NCI-H2227 (cell line): ENCODE data around the gene ROBO4.

Experiments
- DNase-seq: peaks from one replicate; lab custom pipeline; 2025; ENCODE audit not compliant: unreplicated experiment; lab: John Stamatoyannopoulos, UW

The ROBO4 gene

GRCh38 chr11:124890683-124891372 lies 6.8 kb downstream of the ROBO4 start:
- no peak for DNase-seq

GRCh38 chr11:124890151-124890550 lies 7.5 kb downstream of the ROBO4 start:
- no peak for DNase-seq

DNA sequence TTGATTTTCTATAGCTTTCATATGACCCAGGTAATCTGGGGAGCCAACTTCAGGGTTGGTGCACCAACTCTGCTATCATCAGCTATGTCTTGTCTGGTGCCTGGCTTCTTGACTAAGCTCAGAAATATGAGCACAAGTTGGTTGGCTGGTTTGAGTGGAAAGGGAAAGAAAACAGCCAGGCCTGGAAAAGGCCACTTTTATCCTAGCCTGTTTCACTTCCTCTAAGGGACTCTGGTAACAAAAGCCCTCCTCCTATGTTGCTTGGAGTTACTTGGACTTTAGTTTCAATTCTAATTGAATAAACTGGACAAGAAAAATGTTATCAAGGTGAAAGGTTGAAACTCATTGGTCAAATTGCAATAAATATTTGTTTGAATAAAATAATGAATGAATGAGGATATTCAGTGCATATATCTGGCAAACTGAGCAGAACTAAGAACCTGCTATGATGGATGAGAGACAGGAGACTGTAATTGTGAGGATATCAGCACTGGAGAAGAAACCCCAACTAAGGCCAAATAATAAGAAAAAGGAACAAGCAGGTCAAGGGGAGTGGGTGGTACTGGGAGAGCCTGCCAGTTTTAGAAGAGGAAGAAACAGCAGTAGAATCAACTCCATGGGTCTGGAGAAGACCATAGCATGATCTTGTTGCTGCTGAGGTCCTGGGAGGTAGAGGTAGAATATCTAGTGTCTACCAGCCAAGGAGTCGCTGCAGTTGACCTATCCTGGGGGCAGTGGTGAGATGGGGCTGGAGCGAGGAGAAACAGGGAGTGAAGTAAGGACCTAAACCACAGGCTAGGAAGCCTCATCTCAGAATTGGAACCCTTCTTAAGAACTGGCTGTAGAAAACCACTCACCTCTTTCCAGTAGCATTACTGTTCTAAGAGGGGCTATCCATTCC lies 8.2 kb downstream of the ROBO4 start:
- DNase-seq: no peak

- no peak for DNase-seq
These were observed 10.0 kb downstream of the ROBO4 start for GRCh38 chr11:124887667-124888013.

- DNase-seq: no peak
These were observed 10.5 kb downstream of the ROBO4 start for GRCh38 chr11:124886978-124887666.

GRCh38 chr11:124886476-124886875 lies 11.2 kb downstream of the ROBO4 start:
- no peak for DNase-seq

DNA sequence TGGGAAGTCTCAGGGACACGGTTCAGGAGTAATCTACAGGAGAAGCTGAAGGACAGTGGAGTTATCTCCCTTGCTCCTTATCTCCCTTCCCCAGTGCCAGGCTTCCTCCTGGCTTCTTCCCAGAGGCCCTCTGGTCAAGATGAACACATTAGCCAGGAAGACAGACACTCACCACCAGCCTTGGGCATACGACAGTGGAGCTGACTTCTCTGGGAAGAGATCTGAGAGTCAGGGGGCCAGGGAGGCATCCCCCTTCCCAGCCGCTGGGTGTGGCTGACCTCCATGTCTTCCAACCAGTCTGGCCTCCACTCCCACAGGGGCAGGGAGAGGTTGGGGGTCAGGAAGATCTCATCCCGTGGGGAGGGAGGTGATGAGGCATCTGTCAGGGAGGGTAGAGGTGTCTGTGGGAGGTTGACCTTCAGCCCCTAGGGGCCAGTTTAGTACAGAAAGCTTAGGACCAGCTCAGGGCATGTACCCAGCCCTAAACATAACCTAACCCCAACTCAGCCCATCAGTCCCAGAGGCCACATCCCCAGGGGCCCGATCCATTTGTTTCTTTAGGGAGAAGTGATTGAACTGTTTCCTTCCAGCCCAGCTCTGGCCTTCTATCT lies 12.7 kb downstream of the ROBO4 start:
- DNase-seq: no peak

DNA sequence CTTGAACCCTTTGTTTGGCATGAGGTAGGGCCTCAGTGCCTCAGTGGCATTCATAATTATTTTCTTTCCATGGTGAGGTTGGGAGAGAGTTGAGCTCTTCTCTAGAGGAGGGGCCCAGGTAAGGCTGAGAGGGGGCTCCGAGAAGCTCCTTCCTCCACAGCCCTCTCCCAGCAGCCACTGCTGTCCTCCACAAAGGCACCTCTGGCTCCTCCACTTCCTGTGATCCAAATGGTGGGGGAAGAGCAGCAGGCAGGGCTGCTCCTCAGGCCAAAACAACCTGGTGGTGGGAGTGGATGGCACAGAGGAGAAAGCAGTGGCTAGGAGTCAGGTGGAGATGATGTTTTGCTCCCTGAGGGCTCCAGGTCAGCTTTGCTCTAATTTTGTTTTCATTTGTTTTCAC lies 13.3 kb downstream of the ROBO4 start:
- no peak for DNase-seq

GRCh38 chr11:124882339-124883071 lies 15.2 kb downstream of the ROBO4 start:
- no peak for DNase-seq

DNA sequence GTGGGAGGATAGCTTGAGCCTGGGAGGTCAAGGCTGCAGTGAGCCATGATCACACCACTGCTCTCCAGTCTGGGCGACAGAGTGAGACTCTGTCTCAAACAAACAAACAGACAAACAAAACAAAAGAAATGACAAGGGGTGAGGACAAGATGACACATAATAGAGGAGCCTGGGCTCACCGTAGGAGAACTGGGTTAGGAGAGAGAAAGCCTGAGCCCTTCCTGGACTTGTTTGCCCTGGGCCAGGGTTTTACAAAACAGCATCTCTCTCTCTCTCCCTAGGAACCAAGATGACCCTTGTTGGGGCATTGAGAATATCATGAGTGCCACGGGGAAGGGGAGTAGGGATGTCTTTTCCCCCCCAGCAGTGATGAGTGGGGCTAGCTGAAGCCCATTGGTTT lies 16.7 kb downstream of the ROBO4 start:
- no peak for DNase-seq

DNA sequence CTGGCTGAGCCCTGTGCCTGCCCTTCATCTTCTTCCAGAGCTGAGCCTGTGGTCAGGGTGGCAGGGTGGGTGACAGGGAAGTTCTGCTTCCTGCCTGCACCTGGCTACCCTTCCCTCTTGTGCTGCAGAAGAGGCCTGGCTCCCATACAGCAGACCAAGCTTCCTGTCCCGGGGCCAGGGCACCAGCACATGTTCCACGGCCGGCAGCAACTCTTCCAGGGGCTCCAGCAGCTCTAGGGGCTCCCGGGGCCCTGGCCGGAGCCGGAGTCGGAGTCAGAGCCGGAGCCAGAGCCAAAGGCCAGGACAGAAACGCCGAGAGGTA lies 17.4 kb downstream of the ROBO4 start:
- DNase-seq: no peak

DNA sequence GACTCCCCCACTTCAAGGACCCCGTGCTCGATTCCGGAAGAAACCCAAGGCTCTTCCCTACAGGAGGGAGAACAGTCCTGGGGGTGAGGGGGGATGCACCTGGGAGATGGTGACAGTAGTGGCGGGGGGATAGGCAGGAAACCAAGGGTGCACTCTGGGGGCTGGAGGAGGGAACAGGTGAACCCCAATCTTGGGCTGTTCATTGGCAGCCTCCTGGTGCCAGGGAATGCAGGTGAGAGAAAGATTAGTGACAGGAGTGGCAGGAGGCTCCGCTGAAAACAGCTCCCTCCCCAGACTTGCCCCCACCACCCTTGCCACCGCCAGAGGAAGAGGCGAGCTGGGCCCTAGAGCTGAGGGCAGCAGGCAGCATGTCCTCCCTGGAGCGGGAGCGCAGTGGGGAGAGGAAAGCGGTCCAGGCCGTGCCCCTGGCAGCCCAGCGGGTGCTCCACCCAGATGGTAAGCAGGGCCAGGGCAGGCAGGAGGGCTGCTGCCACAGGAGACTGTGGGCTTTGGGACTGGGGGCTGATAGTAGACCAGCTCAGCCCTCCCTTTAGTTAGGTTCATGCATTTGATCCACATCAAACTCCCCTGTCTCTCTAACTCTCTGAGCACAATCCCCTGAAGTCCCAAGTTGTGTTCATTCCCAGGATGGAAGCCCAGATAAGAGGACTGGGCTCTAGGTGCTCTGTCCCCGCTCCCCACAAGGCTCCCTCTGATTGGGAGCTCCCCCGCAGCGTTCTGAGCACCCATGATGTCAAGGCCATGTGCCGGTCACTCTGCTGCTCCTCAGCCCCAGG lies 18.0 kb downstream of the ROBO4 start:
- DNase-seq: no peak

DNA sequence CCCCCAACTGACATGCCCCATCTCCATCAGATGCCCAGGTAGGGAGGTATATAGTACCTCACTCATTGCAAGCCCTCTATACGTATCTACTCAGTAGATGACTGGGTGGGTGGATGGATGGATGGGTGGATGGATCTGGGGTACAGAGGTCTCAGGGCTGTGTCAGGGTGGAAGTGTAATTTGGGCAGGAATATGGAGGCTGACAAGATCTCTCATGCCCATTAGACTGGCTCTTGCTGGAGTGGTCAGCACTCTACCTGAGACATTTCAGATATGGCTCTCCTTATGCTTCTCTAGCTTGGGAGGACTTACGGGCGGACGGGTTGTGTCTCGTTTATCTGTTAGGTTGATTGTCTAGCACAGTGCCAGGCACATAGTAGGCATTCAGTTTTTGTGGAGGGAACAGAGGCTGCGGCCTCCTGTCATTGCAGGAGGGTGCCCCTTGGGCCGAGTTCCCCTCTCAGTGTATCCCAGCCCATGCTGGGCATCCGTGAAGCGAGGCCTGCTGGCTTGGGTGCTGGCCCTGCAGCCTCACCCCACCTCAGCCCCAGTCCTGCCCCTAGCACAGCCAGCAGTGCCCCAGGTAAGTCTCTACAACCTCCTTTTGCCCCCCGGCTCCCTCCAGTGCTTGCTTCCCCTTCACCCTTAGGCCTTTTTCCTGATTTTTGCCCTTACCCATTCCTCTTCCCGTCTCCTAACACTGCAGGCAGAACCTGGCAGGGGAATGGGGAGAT lies 18.7 kb downstream of the ROBO4 start:
- DNase-seq: no peak

DNA sequence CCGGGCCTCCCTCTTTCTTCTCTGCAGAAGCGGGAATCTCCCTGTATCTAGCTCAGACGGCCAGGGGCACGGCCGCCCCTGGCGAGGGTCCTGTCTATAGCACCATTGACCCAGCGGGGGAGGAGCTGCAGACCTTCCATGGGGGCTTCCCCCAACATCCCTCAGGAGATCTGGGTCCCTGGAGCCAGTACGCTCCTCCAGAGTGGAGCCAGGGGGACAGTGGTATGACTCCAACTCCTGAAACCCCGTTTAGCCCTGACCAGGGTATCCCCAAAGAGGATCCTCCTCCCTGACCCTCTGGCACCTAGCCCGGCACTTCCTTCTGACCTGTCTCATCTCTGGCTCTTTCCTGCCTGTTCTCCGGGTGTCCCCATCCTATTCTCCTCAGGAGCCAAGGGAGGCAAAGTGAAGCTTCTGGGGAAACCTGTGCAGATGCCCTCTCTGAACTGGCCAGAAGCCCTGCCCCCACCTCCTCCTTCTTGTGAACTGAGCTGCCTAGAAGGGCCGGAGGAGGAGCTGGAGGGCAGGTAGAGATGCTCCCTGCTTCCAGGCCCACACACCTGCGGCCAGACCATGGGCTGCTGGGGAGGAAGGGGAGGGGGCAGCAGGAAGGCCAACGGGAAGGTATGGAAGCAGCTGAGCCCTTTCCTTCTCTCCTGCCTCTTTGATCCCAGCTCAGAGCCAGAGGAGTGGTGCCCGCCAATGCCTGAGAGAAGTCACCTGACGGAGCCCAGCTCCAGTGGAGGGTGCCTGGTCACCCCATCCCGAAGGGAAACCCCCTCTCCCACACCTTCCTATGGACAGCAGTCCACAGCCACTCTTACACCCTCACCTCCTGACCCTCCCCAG lies 19.5 kb downstream of the ROBO4 start:
- no peak for DNase-seq

GRCh38 chr11:124877631-124877909 lies 20.1 kb downstream of the ROBO4 start:
- no peak for DNase-seq

DNA sequence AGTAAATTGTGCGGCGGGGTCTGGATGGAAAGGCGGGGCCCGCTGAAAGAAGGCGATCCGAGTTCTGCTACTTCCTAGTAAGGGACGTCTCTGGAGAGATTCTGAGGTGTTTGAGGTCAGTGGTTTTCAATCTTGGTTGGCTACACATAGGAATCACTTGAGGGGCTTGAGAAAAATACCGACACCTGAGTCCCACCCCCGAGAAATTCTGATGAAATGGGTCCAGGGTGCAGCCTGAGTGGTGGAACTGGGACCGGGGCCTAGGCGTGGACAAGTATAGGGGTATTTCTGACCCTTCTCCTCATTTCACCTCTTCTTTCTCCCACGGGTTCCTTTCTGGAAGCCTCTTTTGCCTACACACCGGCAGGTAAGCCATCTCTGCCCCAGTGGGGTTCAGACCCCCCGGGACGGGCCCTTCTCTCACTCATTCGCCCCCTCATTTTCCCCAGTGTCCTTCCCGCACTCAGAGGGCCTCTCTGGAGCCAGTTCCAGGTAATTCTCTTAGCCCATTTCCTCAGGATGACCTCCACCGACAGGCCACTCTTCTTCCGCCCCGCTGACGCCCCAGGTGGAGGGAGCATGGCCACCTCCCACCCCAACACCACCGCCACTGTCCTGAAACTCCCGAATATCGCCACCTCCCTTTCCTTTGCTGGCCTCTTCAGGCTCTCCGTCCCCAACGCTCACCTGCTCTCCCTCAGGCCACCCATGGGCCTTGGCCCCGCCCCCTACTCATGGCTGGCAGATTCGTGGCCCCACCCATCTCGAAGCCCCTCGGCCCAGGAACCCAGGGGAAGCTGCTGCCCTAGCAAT lies 20.6 kb downstream of the ROBO4 start:
- DNase-seq: peak; percentile 35

DNA sequence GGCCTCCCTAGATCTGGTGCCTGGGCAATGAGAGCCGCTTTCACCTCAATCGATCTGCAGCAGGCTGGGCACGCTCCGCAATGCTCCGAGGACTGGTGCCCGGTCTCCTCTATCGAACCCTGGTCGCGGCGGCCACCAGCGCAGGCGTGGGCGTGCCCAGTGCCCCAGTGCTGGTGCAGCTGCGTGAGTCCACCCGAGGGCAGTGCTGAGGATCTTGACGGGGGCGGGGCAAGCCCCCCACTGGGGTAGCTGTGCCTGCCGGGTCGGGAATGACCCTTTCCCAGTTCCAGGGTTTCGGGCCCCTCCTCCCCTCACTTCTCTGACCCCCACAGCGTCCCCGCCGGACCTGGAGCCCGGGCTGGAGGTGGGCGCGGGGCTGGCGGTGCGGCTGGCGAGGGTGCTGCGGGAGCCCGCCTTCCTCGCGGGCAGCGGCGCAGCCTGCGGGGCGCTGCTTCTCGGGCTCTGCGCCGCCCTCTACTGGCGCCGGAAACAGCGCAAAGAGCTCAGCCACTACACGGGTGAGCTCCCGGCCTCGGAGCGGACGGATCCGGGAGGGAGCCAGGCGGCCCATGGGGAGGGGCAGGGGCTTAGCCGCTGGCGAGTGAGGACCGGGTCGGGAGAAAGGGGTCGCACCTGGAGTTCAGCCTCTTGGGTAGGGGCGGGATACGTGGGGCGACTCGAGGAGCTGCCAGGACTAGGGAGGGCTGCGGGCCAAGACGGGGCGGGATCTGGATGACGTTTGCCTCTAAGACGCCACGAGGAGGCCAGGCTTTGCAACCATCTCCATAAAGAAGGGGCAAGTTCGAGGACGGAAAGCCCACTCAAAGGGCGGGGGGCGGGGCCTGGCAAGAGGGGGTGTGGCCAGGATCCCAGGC lies 21.5 kb downstream of the ROBO4 start:
- DNase-seq: peak; percentile 94
